PC-3 (cell line): ENCODE data around the gene LRRC37A3. TPM values are rescaled to one million over a fixed set of nuclear protein-coding genes. Genes with fewer than 3 reads are reported as not detected.

Experiments used
- ATAC-seq: fragments of 200-7000 bp; cut with Tn5 transposase; 2 replicates; pipeline ENCODE4 v1.9.1; 2020; ENCODE audit warnings: mild to moderate bottlenecking, moderate library complexity
- BruUV-seq: library from RNA; stranded (reverse); fragments of 400-500 nt; replicated peaks from 2 replicates; lab custom pipeline; 2021; lab: Mats Ljungman, UMichigan
- CTCF ChIA-PET: fragments of 300-600 bp; sonication (Branson Sonifier 250); formaldehyde crosslinking; loops from one replicate; lab custom pipeline; 2022; ENCODE audit warnings: antibody characterized with exemption; lab: Charles Lee
- POLR2A ChIA-PET: fragments of 300-600 bp; sonication (Branson Sonifier 250); formaldehyde crosslinking; loops from one replicate; lab custom pipeline; 2022; ENCODE audit warnings: antibody characterized with exemption; ENCODE audit not compliant: unreplicated experiment; lab: Charles Lee
- DNase-seq: peaks from one replicate; pipeline ENCODE4 v3.0.0-alpha.2; 2015
- H2AFZ ChIP-seq: fragments of 300-600 bp; sonication (generic); 2 replicates; pipeline ENCODE4 v1.6.0; 2016; ENCODE audit warnings: antibody characterized with exemption, low read length
- H3F3A ChIP-seq: fragments of 300-600 bp; sonication (generic); one replicate; pipeline ENCODE4 v1.6.0; 2017; ENCODE audit warnings: antibody characterized with exemption, low read length, control low read depth, mild to moderate bottlenecking; ENCODE audit not compliant: unreplicated experiment
- H3K27ac ChIP-seq: fragments of 300-600 bp; sonication (generic); 2 replicates; pipeline ENCODE4 v1.5.1; 2016; ENCODE audit warnings: mild to moderate bottlenecking, low read length
- H3K27me3 ChIP-seq: fragments of 300-600 bp; sonication (generic); 2 replicates; pipeline ENCODE4 v1.6.1; 2016; ENCODE audit warnings: low read length, mixed read lengths
- H3K36me3 ChIP-seq: fragments of 300-600 bp; sonication (generic); 2 replicates; pipeline ENCODE4 v1.6.1; 2016; ENCODE audit warnings: low read depth, mixed run types, low read length, mixed read lengths
- H3K4me1 ChIP-seq: fragments of 300-600 bp; sonication (generic); 2 replicates; pipeline ENCODE4 v1.5.1; 2016; ENCODE audit warnings: low read length; ENCODE audit not compliant: insufficient read depth
- H3K4me2 ChIP-seq: fragments of 300-600 bp; sonication (generic); 2 replicates; pipeline ENCODE4 v1.6.0; 2016; ENCODE audit warnings: low read length
- H3K4me3 ChIP-seq: fragments of 300-600 bp; sonication (generic); 2 replicates; pipeline ENCODE4 v1.5.1; 2016; ENCODE audit warnings: mild to moderate bottlenecking, low read length, mixed read lengths
- H3K79me2 ChIP-seq: fragments of 300-600 bp; sonication (generic); 2 replicates; pipeline ENCODE4 v1.6.1; 2017; ENCODE audit warnings: low read length, mixed read lengths
- H3K9ac ChIP-seq: fragments of 300-600 bp; sonication (generic); 2 replicates; pipeline ENCODE4 v1.6.0; 2016; ENCODE audit warnings: mild to moderate bottlenecking, low read length
- H3K9me2 ChIP-seq: fragments of 300-600 bp; sonication (generic); replicated peaks from 2 replicates; pipeline ENCODE4 v1.6.1; 2016; ENCODE audit warnings: mixed run types, low read length, mixed read lengths
- H3K9me3 ChIP-seq: fragments of 300-600 bp; sonication (generic); 2 replicates; pipeline ENCODE4 v1.6.1; 2016; ENCODE audit warnings: low read length, mixed read lengths
- H4K20me1 ChIP-seq: fragments of 300-600 bp; sonication (generic); 2 replicates; pipeline ENCODE4 v1.6.1; 2016; ENCODE audit warnings: low read length, mixed read lengths
- EZH2 ChIP-seq: fragments of 300-600 bp; sonication (generic); IDR thresholded peaks from one replicate; pipeline ENCODE4 v1.6.1; 2017; ENCODE audit warnings: antibody characterized with exemption, mild to moderate bottlenecking, low read length; ENCODE audit not compliant: unreplicated experiment
- EZH2phosphoT487 ChIP-seq: fragments of 300-600 bp; sonication (generic); IDR thresholded peaks from 2 replicates; pipeline ENCODE4 v1.6.1; 2018; ENCODE audit warnings: mild to moderate bottlenecking, antibody characterized with exemption, low read length, borderline replicate concordance
- intact Hi-C: fragments of 100-400 bp; cut with micrococcal nuclease; formaldehyde crosslinking; loops from 2 replicates; pipeline ENCODE4 v1.9.0; 2023
- total RNA-seq: library from RNA; depleted of rRNA; stranded (reverse); fragments of >200 nt; gene quantifications from 2 replicates; pipeline ENCODE4 v1.2.3, GENCODE V29; 2014
- TF ChIP-seq, protein P1 (sequence below): fragments of 300-600 bp; sonication (generic); conservative IDR thresholded peaks from 2 replicates; pipeline ENCODE4 v1.5.1; 2017; ENCODE audit warnings: antibody characterized with exemption, low read depth, mild to moderate bottlenecking, low read length

Gene LRRC37A3
- total RNA-seq, 1 experiment from 2014 or later = 7.1 TPM

DNA sequence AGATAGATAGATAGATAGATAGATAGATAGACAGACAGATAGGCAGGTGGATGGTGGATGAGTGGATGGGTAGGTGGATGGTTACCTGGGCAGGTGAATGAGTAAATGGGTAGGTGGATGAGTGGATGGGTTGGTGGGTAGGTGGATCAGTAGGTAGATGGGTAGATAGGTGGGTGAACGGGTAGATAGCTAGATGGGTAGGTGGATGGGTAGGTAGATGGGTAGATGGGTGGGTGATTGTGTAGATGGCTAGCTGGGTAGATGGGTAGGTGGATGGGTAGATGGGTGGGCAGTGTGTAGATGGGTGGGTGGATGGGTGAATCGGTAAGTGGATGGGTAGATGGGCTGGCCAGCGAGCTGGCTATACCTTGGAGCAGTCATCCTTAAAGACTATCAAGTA, 21.8 kb upstream of the LRRC37A3 start:
- DNase-seq (no peak), ATAC-seq (no peak)
- no peak overlapping the region for H2AFZ ChIP-seq
- H3K27ac ChIP-seq = no peak overlapping the region
- no peaks in the 10 kb centered on the region for H3K9me3 ChIP-seq
- POLR2A ChIA-PET = no interaction called here
- H3K79me2 ChIP-seq = no peaks in the 10 kb centered on the region
- H3K36me3 ChIP-seq = no peaks in the 10 kb centered on the region
- H3K9ac ChIP-seq = no peak overlapping the region
- H4K20me1 ChIP-seq = no peaks in the 10 kb centered on the region
- no TSS peak for BruUV-seq
- TF ChIP-seq EZH2phosphoT487 = no peak
- TF ChIP-seq EZH2 = no peak
- H3K4me1 ChIP-seq = peaks cover 24% of the 10 kb centered on the region
- H3K27me3 ChIP-seq = no peaks in the 10 kb centered on the region
- H3K9me2 ChIP-seq = no peaks in the 10 kb centered on the region
- CTCF ChIA-PET = interaction anchor here (0.7 kb wide), 1 partner anchor 160 kb away, joined by 3 read pairs; no protein-coding TSS in a partner anchor
- H3F3A ChIP-seq = no peaks in the 10 kb centered on the region
- no peak overlapping the region for H3K4me2 ChIP-seq
- no peak overlapping the region for H3K4me3 ChIP-seq
- intact Hi-C loops = no loop called here

DNA sequence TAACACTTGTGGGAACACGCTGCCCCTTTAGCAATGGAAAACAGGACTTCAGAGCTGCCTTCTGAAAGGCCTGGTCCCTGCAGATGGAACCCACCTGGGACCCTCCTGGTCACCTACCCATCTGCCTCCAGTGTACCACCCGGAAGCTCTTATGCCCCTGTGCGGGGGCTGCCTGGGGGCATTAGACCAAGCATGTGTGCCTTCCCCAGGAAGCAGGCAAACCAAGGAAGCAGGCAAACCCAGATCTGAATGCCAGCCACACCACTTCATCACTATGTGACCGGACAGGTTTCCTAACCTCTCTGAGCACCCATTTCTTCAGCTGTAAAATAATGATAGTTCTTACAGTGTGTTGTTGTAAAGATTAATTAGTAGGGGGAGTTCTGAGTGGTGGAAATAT, 20.8 kb upstream of the LRRC37A3 start:
- ChIA-PET POLR2A (no interaction called here), CTCF (no interaction called here)
- peak; percentile 61 for DNase-seq
- no peak overlapping the region for H3K4me3 ChIP-seq
- H3K9me3 ChIP-seq = no peaks in the 10 kb centered on the region
- no peaks in the 10 kb centered on the region for H3K9me2 ChIP-seq
- no peak overlapping the region for H3K27ac ChIP-seq
- H3K27me3 ChIP-seq = no peaks in the 10 kb centered on the region
- no peaks in the 10 kb centered on the region for H4K20me1 ChIP-seq
- H2AFZ ChIP-seq = no peak overlapping the region
- H3K4me2 ChIP-seq = peak overlapping the region; percentile 12
- H3K79me2 ChIP-seq = no peaks in the 10 kb centered on the region
- no peaks in the 10 kb centered on the region for H3F3A ChIP-seq
- peak; percentile 50 for ATAC-seq
- intact Hi-C loops = no loop called here
- BruUV-seq = no TSS peak
- no peaks in the 10 kb centered on the region for H3K36me3 ChIP-seq
- TF ChIP-seq EZH2phosphoT487 (no peak), EZH2 (no peak)
- TF ChIP-seq, protein P1, sequence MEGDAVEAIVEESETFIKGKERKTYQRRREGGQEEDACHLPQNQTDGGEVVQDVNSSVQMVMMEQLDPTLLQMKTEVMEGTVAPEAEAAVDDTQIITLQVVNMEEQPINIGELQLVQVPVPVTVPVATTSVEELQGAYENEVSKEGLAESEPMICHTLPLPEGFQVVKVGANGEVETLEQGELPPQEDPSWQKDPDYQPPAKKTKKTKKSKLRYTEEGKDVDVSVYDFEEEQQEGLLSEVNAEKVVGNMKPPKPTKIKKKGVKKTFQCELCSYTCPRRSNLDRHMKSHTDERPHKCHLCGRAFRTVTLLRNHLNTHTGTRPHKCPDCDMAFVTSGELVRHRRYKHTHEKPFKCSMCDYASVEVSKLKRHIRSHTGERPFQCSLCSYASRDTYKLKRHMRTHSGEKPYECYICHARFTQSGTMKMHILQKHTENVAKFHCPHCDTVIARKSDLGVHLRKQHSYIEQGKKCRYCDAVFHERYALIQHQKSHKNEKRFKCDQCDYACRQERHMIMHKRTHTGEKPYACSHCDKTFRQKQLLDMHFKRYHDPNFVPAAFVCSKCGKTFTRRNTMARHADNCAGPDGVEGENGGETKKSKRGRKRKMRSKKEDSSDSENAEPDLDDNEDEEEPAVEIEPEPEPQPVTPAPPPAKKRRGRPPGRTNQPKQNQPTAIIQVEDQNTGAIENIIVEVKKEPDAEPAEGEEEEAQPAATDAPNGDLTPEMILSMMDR = no peak
- peaks cover 24% of the 10 kb centered on the region for H3K4me1 ChIP-seq
- H3K9ac ChIP-seq = no peak overlapping the region

DNA sequence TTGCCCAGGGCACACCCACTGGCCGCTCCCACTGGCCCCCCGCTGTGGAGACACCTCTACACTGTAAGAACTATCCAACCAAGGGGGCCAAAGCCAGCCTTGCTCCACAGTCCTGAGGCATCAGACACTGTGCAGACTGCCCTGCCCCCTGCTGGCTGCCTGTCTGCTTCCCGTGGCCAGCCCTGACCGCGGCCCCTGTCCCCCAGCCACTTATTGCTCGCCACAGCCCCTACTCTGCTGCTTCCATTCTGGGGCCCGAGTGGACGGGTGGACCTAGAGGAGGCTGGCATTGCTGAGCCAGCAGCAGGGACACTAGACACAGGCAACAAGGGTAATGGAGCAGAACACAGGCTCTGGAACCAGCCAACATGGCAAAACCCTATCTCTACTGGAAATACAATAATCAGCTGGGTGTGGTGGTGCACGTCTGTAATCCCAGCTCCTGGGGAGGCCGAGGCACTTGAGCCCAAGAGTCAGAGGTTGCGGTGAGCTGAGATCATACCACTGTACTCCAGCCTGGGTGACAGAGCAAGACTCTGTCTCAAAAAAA, 19.7 kb upstream of the LRRC37A3 start:
- TF ChIP-seq EZH2phosphoT487 (no peak), EZH2 (no peak)
- TF ChIP-seq, protein P1 = peak; percentile 84
- ChIA-PET POLR2A (interaction anchor here (0.6 kb wide), 1 partner anchor 9 kb away, joined by 3 read pairs; no protein-coding TSS in a partner anchor), CTCF (interaction anchor here (1.1 kb wide), 1 partner anchor 21 kb away, joined by 6 read pairs; no protein-coding TSS in a partner anchor)
- intact Hi-C loops = no loop called here
- peaks cover 24% of the 10 kb centered on the region for H3K4me1 ChIP-seq
- H4K20me1 ChIP-seq = no peaks in the 10 kb centered on the region
- no TSS peak for BruUV-seq
- no peaks in the 10 kb centered on the region for H3K27me3 ChIP-seq
- peak; percentile 74 for ATAC-seq
- H3K9me3 ChIP-seq = no peaks in the 10 kb centered on the region
- H3K9ac ChIP-seq = no peak overlapping the region
- H3F3A ChIP-seq = no peaks in the 10 kb centered on the region
- H2AFZ ChIP-seq = no peak overlapping the region
- no peak overlapping the region for H3K4me3 ChIP-seq
- no peaks in the 10 kb centered on the region for H3K9me2 ChIP-seq
- DNase-seq = peak; percentile 51
- H3K4me2 ChIP-seq = no peak overlapping the region
- H3K79me2 ChIP-seq = no peaks in the 10 kb centered on the region
- H3K27ac ChIP-seq = no peak overlapping the region
- H3K36me3 ChIP-seq = no peaks in the 10 kb centered on the region
